Skeletal muscle satellite cell (primary cell): ENCODE results near the gene POMGNT1.

Source experiments
- H3K27me3 ChIP-seq: 2 replicates; pipeline ENCODE4 v1.7.0; 2013; ENCODE audit warnings: low read length; ENCODE audit not compliant: control insufficient read depth, insufficient read depth
- H3K36me3 ChIP-seq: 2 replicates; pipeline ENCODE4 v1.7.0; 2013; ENCODE audit warnings: mild to moderate bottlenecking, control low read depth, low read length; ENCODE audit not compliant: insufficient read depth
- H3K4me1 ChIP-seq: 2 replicates; pipeline ENCODE4 v1.7.0; 2013; ENCODE audit warnings: low read length; ENCODE audit not compliant: control insufficient read depth, insufficient read depth
- H3K4me2 ChIP-seq: 2 replicates; pipeline ENCODE4 v1.7.0; 2013; ENCODE audit warnings: mild to moderate bottlenecking, low read length
- H3K4me3 ChIP-seq: 2 replicates; pipeline ENCODE4 v1.7.0; 2013; ENCODE audit warnings: low read length
- H3K9ac ChIP-seq: 2 replicates; pipeline ENCODE4 v1.7.0; 2013; ENCODE audit warnings: mild to moderate bottlenecking, low read depth, low read length, moderate library complexity
- H3K9me3 ChIP-seq: replicated peaks from 2 replicates; pipeline ENCODE4 v1.7.0; 2013; ENCODE audit warnings: mild to moderate bottlenecking, control low read depth, low read length

Gene POMGNT1

DNA sequence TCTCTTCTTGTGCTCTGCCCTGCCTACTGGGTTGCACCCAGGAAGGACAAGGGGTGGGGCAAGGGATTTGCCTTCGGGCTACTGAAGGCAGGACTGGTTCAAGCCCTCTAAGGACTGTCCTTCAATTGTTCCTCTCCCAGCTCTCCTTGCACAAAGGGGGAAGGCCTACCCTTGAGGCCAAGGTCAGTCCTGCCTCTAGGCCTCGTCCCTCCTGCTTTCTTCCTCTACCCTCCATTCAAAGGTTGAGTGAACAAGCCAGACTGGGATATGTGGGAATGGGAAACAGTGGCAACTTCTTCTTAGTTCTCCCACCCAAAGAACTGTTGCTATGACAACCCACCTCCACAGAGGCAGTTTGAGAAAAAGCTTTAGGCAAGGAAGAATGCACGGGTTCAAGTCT, 7.6 kb upstream of the POMGNT1 start:
- Histone ChIP-seq H3K27me3 (no peaks in the 10 kb centered on the region), H3K4me2 (peak overlapping the region; percentile 95), H3K4me3 (no peak overlapping the region), H3K4me1 (peaks cover 20% of the 10 kb centered on the region), H3K36me3 (no peaks in the 10 kb centered on the region), H3K9ac (no peak overlapping the region), H3K9me3 (no peaks in the 10 kb centered on the region)

DNA sequence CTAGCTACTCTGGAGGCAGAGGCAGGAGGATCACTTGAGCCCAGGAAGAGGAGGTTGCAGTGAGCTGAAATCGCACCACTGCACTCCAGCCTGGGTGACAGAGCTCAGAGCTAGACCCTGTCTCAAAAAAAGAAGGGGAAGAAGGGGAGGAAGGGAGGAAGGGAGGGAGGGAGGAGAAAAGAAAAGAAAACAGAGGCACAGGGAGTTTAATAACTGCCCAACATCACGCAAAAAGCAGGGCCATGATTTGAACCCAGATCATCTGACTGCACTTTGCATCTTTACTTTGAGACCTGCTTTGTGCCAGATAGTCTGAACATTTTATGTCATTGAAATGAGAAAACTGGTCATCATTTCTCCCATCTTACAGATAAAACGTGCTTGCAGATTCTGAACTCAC, 6.9 kb upstream of the POMGNT1 start:
- Histone ChIP-seq H3K4me3 (no peak overlapping the region), H3K4me1 (peaks cover 20% of the 10 kb centered on the region), H3K9me3 (no peaks in the 10 kb centered on the region), H3K9ac (no peak overlapping the region), H3K4me2 (peak overlapping the region; percentile 95), H3K36me3 (no peaks in the 10 kb centered on the region), H3K27me3 (no peaks in the 10 kb centered on the region)

DNA sequence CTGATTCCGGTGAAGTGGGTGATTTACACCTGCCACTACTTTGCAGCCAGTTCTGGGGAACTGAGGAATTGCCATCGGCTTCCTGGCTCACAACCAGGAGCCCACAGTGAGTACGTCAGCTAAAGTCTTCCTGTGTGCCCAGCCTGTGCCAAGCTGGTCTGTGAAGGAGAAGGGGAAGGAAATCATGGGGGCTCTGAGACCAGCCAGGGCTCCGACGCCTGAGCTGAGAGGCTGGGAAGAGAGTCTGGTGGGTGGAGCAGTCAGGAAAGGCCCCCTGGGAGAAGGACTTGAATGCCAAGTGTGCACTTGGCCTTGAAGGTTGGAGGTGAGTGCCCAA, 6.1 kb upstream of the POMGNT1 start:
- Histone ChIP-seq H3K9ac (peak overlapping the region; percentile 77), H3K4me3 (peak overlapping the region; percentile 83), H3K4me1 (peaks cover 20% of the 10 kb centered on the region), H3K4me2 (peak overlapping the region; percentile 95), H3K27me3 (no peaks in the 10 kb centered on the region), H3K36me3 (no peaks in the 10 kb centered on the region), H3K9me3 (no peaks in the 10 kb centered on the region)

DNA sequence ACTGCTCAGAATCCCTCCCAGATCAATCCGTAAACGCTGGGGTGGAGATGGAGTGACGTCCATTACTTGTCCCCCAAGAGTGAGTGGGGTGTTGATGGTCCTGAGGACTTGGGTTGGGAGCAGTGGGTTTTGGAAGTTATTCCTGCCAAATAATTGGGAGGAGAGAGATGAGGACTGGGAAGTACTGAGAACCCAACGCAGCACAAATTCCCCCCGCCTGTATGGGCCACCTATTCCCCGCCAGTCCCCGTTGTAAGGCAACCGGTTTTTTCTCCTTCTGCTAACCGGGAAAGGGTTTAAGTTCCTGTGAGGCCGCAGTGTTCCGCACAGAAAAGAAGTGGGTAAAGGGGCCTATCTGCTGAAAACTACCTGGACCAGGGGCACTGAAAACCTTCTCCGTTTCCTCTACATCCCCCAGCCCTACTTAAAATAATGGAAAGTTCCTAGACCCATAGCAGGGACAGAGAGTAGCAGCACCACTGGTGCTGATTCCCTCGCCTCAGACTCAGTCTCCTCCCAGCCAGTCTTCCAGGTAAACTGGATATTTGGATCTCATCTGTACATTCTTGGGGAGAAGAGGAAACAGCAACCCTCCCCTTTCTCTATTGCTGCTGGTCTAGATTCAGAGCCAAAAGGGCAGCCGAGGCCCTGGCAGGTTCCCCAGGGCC, 5.6 kb upstream of the POMGNT1 start:
- Histone ChIP-seq H3K27me3 (no peaks in the 10 kb centered on the region), H3K4me3 (peak overlapping the region; percentile 83), H3K36me3 (no peaks in the 10 kb centered on the region), H3K9me3 (no peaks in the 10 kb centered on the region), H3K4me2 (peak overlapping the region; percentile 95), H3K4me1 (peaks cover 24% of the 10 kb centered on the region), H3K9ac (peak overlapping the region; percentile 77)

DNA sequence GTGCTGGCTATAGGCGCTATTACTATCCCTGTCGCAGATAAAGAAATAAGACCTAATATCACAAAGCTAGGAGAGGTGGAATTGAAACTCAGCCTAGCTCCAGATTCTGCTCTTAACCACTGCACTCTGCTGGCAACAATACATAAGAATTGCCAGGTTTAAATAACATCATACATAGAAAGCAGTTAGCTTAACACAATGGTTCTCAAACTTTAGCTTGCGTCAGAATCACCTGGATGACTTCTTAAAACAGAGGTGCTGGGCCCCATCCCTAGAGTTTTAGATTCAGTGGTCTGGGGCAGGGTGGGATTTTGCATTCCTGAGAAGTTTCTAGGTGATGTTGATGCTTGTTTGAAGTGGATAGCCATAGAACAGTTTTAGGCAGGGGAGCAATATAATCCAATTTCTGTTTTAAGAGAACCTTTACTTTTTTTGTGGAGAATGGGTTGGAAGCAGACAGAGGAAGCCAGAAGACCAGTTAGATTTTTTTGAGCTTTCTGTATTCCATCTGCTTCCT, 1.1 kb upstream of the POMGNT1 start:
- Histone ChIP-seq H3K4me2 (peak overlapping the region; percentile 92), H3K36me3 (peaks cover 27% of the 10 kb centered on the region), H3K27me3 (no peaks in the 10 kb centered on the region), H3K4me3 (no peak overlapping the region), H3K4me1 (peaks cover 20% of the 10 kb centered on the region), H3K9me3 (no peaks in the 10 kb centered on the region), H3K9ac (no peak overlapping the region)

DNA sequence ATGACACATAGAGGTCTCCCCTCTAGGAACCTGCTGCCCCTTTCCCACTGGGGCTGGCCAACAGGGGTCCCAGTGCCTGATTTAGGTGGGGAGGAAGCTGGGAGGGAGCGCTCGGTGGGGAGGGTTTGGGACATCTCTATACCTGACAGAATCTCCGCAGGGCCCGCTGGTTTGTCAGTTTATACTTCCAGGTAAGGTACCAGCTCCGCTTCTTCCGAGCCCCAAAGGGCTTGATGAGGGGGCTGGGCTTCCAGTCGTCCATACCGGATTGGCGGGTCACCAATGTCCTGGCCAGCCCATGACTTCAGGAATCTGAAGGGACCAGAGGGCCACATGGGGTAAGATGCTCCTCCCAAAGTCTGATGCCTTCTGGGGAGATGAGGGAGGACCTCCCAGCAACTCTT, 672 bp downstream of the POMGNT1 start:
- Histone ChIP-seq H3K9ac (peak overlapping the region; percentile 94), H3K9me3 (no peaks in the 10 kb centered on the region), H3K27me3 (no peaks in the 10 kb centered on the region), H3K36me3 (peaks cover 44% of the 10 kb centered on the region), H3K4me2 (peak overlapping the region; percentile 99), H3K4me3 (peak overlapping the region; percentile 86), H3K4me1 (peaks cover 17% of the 10 kb centered on the region)

DNA sequence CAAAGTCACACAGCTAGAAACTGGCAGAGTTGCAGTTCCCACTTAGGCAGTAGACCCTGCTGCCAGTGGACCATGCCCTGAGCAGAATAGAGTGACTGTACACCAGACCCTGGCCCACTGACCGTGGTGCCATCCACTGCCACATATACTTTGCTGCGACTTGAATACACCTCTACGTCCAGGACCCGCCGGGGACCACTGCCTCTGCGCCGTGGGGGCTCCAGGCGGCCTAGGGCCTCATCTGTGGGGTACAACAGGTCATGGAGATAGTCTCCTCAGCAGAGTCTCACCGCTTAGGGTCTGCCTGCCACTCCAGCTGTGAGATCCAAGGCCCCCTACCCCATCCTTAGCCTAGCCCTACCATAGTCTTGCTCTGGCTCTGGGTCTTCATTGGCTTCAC, 1.6 kb downstream of the POMGNT1 start:
- Histone ChIP-seq H3K36me3 (peaks cover 52% of the 10 kb centered on the region), H3K9ac (no peak overlapping the region), H3K4me1 (peaks cover 14% of the 10 kb centered on the region), H3K4me2 (peak overlapping the region; percentile 99), H3K4me3 (peak overlapping the region; percentile 86), H3K27me3 (no peaks in the 10 kb centered on the region), H3K9me3 (no peaks in the 10 kb centered on the region)

DNA sequence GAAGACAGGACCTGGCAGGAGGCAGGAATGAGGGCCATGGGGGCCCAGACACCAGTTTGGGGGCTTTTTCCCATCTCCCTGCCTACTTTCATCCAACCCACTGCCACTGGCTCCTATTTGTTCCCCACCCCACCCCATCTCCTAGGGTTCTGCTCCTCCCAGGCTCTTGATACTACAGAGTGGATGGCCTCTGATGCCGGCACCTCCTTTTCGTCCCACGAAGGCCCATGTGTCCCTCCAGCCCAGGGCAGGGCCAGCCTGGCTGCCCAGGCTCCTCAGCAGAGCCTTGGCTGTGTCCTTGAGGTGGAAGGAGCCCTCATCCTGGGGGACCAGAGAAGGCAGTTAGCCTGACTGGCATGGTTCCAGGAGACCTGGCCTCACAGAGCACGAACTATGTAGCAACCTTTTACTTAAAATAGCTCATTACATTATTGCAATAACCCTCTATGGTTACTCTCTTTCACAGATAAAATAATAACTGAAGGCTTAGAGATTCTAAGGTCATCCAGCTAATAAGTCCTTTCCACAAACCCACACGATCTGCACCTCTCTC, 3.5 kb downstream of the POMGNT1 start:
- Histone ChIP-seq H3K4me3 (no peak overlapping the region), H3K4me1 (peaks cover 17% of the 10 kb centered on the region), H3K4me2 (no peak overlapping the region), H3K9ac (no peak overlapping the region), H3K9me3 (no peaks in the 10 kb centered on the region), H3K36me3 (peaks cover 58% of the 10 kb centered on the region), H3K27me3 (no peaks in the 10 kb centered on the region)

DNA sequence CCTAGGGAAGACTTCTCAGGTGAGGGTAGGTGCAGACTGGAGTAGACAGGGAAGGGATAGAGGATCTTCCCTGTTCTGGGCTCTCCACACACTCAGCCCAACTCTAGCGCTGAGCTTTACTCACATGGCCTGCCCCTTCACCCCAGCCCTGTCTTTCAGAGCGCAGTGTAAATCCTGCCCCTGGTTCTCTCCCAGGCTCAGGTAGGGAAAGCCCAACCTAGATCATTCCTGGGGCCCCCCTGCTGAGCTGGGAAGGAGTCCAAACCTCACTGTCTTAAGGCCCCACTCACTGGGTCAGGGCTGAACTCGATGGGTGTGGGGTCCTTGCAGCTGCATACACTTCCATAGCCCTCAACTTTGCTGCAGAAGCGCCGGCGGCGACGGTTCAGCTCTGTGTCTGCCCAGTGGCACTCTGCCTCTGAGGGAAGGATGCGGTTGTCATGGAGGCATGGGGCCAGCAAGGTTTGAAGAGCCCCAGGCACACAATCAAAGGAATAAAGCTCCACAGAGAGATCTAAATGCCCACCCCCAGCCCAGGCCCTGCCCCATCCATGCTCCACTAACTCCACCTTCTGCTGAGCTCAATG, 4.2 kb downstream of the POMGNT1 start:
- H3K4me1 ChIP-seq: peaks cover 15% of the 10 kb centered on the region
- H3K9me3 ChIP-seq: no peaks in the 10 kb centered on the region
- no peaks in the 10 kb centered on the region for H3K27me3 ChIP-seq
- no peak overlapping the region for H3K4me3 ChIP-seq
- no peak overlapping the region for H3K4me2 ChIP-seq
- peaks cover 63% of the 10 kb centered on the region for H3K36me3 ChIP-seq
- H3K9ac ChIP-seq: no peak overlapping the region

DNA sequence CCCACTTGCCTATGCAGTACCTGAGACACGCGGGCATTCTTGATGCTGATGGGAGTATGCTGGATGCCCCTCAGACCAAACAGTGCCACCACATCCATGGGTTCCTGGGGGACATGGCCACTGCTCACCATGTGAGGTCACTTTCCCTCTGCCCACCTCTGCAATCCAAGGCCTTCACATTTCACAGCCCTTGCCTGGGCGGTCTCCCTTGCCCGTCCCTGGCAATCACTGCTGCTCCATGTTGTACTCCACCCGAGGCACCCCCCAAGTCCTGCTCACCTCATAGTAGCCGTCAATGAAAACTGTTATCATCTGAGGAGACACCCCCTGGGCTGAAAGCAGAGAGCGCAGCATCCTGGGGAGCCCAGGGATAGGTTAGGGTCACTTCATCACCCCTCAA, 4.9 kb downstream of the POMGNT1 start:
- no peak overlapping the region for H3K4me2 ChIP-seq
- peaks cover 70% of the 10 kb centered on the region for H3K36me3 ChIP-seq
- no peak overlapping the region for H3K4me3 ChIP-seq
- peaks cover 17% of the 10 kb centered on the region for H3K4me1 ChIP-seq
- H3K9ac ChIP-seq: no peak overlapping the region
- no peaks in the 10 kb centered on the region for H3K27me3 ChIP-seq
- no peaks in the 10 kb centered on the region for H3K9me3 ChIP-seq

DNA sequence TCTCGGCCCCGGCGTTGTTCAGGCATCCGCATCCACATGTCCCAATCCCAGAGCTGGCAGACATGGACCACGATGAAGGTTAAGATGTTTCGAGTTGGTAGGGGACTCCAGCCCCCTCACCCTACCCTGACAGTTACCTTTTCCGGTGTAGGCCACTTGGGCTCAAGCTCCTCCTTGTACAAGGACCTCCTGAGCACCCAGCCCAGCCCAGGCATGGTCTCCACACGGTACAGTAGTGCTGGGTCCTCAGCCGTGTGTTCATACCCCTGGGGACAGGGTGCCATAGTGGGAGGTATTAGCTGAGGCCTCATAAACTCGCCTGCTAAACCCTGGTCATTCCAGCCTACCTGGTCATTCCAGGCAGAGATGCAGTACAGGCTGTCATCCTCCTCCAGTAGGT, 6.1 kb downstream of the POMGNT1 start:
- H3K36me3 ChIP-seq: peaks cover 81% of the 10 kb centered on the region
- H3K4me1 ChIP-seq: peaks cover 10% of the 10 kb centered on the region
- H3K4me2 ChIP-seq: no peak overlapping the region
- no peak overlapping the region for H3K9ac ChIP-seq
- H3K27me3 ChIP-seq: no peaks in the 10 kb centered on the region
- H3K9me3 ChIP-seq: no peaks in the 10 kb centered on the region
- no peak overlapping the region for H3K4me3 ChIP-seq
